Measurements from ENCODE around the gene TTBK1.

DNA sequence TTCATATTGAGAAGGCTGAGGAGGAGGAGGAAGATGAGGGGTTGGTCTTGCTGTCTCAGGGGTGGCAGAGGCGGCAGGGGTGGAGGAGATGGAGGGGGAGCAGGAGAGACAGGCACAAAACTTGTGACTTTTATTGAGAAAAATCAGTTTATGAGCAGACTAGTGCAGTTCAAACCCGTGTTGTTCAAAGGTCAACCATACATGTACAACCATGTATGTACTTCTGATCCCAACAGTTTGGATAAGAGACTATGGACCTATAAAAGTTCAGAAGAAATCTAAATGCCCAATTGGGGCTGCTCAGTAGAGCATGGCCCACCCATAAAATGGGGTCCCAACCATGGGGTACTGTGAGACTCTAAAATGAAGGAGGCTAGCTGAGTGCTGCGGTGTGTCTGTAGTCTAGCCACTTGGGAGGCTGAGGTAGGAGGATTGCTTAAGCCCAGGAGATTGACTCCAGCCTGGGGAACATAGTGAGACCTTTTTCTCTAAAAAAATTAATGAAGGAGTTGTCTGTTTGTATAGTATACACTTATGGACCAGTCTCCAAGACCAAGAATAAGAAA lies 47.1 kb downstream of the TTBK1 start:
- TF ChIP-seq, protein P1, sequence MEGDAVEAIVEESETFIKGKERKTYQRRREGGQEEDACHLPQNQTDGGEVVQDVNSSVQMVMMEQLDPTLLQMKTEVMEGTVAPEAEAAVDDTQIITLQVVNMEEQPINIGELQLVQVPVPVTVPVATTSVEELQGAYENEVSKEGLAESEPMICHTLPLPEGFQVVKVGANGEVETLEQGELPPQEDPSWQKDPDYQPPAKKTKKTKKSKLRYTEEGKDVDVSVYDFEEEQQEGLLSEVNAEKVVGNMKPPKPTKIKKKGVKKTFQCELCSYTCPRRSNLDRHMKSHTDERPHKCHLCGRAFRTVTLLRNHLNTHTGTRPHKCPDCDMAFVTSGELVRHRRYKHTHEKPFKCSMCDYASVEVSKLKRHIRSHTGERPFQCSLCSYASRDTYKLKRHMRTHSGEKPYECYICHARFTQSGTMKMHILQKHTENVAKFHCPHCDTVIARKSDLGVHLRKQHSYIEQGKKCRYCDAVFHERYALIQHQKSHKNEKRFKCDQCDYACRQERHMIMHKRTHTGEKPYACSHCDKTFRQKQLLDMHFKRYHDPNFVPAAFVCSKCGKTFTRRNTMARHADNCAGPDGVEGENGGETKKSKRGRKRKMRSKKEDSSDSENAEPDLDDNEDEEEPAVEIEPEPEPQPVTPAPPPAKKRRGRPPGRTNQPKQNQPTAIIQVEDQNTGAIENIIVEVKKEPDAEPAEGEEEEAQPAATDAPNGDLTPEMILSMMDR (conservative IDR thresholded peaks at IDR 0.05; ENCODE audit: low read depth, low read length), result no peak
- no peak for TF ChIP-seq MAFK (IDR thresholded peaks at IDR 0.05; ENCODE audit: low read depth, low read length)
- no peak for TF ChIP-seq RAD21 (IDR thresholded peaks at IDR 0.05; ENCODE audit: low read length)
